H9 (cell line): Measurements from ENCODE around the gene FTO. TPM values are rescaled to one million over a fixed set of nuclear protein-coding genes. Genes with fewer than 3 reads are reported as not detected.
A peak's percentile ranks its signal among the peaks of the same experiment; 100 is the strongest.

Source experiments
- DNase-seq: peaks from one replicate; pipeline ENCODE4 v3.0.0-alpha.2; 2017
- H2AFZ ChIP-seq: one replicate; pipeline ENCODE4 v1.6.1; 2013; ENCODE audit warnings: mild to moderate bottlenecking, low read length, control low read depth, moderate library complexity
- H2AK5ac ChIP-seq: 2 replicates; pipeline ENCODE4 v1.6.1; 2013; ENCODE audit warnings: low read length, control low read depth, mixed read lengths; ENCODE audit not compliant: insufficient read length
- H2BK120ac ChIP-seq: one replicate; pipeline ENCODE4 v1.6.1; 2013; ENCODE audit warnings: low read depth, mild to moderate bottlenecking, low read length, control low read depth, inconsistent platforms; ENCODE audit not compliant: poor library complexity, severe bottlenecking
- H2BK12ac ChIP-seq: 2 replicates; pipeline ENCODE4 v1.6.1; 2013; ENCODE audit warnings: low read length, control low read depth, mixed read lengths, low read depth; ENCODE audit not compliant: insufficient read length
- H2BK15ac ChIP-seq: 2 replicates; pipeline ENCODE4 v1.6.1; 2013; ENCODE audit warnings: low read depth, low read length, control low read depth
- H2BK20ac ChIP-seq: one replicate; pipeline ENCODE4 v1.6.1; 2013; ENCODE audit warnings: low read depth, mild to moderate bottlenecking, low read length, control low read depth, inconsistent platforms; ENCODE audit not compliant: poor library complexity, severe bottlenecking
- H2BK5ac ChIP-seq: 2 replicates; pipeline ENCODE4 v1.6.1; 2013; ENCODE audit warnings: low read length, control low read depth, mixed read lengths; ENCODE audit not compliant: insufficient read length
- H3K14ac ChIP-seq: 2 replicates; pipeline ENCODE4 v1.6.1; 2013; ENCODE audit warnings: low read length, control low read depth; ENCODE audit not compliant: insufficient read depth
- H3K18ac ChIP-seq: 2 replicates; pipeline ENCODE4 v1.6.1; 2013; ENCODE audit warnings: low read depth, mild to moderate bottlenecking, mixed read lengths, low read length, control low read depth; ENCODE audit not compliant: insufficient read length
- H3K23ac ChIP-seq: 2 replicates; pipeline ENCODE4 v1.6.1; 2013; ENCODE audit warnings: low read length, control low read depth, mixed read lengths, low read depth; ENCODE audit not compliant: insufficient read length
- H3K23me2 ChIP-seq: 2 replicates; pipeline ENCODE4 v1.6.1; 2013; ENCODE audit warnings: low read depth, mild to moderate bottlenecking, mixed read lengths, low read length, control low read depth; ENCODE audit not compliant: insufficient read length, poor library complexity, severe bottlenecking
- H3K27ac ChIP-seq: 2 replicates; pipeline ENCODE4 v1.5.1; 2013; ENCODE audit warnings: low read length, control low read depth, mixed read lengths, low read depth; ENCODE audit not compliant: insufficient read length
- H3K27me3 ChIP-seq: 2 replicates; pipeline ENCODE4 v1.6.1; 2013; ENCODE audit warnings: low read length, control low read depth, inconsistent platforms; ENCODE audit not compliant: insufficient read depth
- H3K4ac ChIP-seq: 2 replicates; pipeline ENCODE4 v1.6.1; 2013; ENCODE audit warnings: low read depth, mild to moderate bottlenecking, control low read depth, inconsistent platforms, low read length, moderate library complexity
- H3K4me1 ChIP-seq: 2 replicates; pipeline ENCODE4 v1.6.1; 2013; ENCODE audit warnings: low read length, control low read depth, inconsistent platforms; ENCODE audit not compliant: insufficient read depth
- H3K4me2 ChIP-seq: 2 replicates; pipeline ENCODE4 v1.6.1; 2013; ENCODE audit warnings: low read length, control low read depth, mixed read lengths; ENCODE audit not compliant: insufficient read length, insufficient read depth
- H3K56ac ChIP-seq: 2 replicates; pipeline ENCODE4 v1.6.1; 2013; ENCODE audit warnings: low read depth, mild to moderate bottlenecking, mixed read lengths, low read length, control low read depth; ENCODE audit not compliant: insufficient read length
- H3K79me1 ChIP-seq: 2 replicates; pipeline ENCODE4 v1.6.1; 2013; ENCODE audit warnings: low read depth, mild to moderate bottlenecking, moderate library complexity, low read length, control low read depth, inconsistent platforms; ENCODE audit not compliant: insufficient read depth, poor library complexity, severe bottlenecking
- H3K79me2 ChIP-seq: 2 replicates; pipeline ENCODE4 v1.6.1; 2013; ENCODE audit warnings: low read length, control low read depth, inconsistent platforms; ENCODE audit not compliant: insufficient read depth
- H3K9ac ChIP-seq: 2 replicates; pipeline ENCODE4 v1.6.1; 2013; ENCODE audit warnings: low read length, control low read depth, mixed read lengths; ENCODE audit not compliant: insufficient read length; ENCODE audit errors: extremely low read depth
- H3K9me3 ChIP-seq: one replicate; pipeline ENCODE4 v1.6.1; 2013; ENCODE audit warnings: low read depth, low read length, inconsistent platforms; ENCODE audit not compliant: control insufficient read depth
- H3T11ph ChIP-seq: one replicate; pipeline ENCODE4 v1.6.1; 2013; ENCODE audit warnings: mild to moderate bottlenecking, low read length, control low read depth, inconsistent platforms
- H4K20me1 ChIP-seq: one replicate; pipeline ENCODE4 v1.6.1; 2013; ENCODE audit not compliant: control insufficient read depth, insufficient read length, insufficient read depth
- H4K5ac ChIP-seq: 2 replicates; pipeline ENCODE4 v1.6.1; 2013; ENCODE audit warnings: low read depth, mild to moderate bottlenecking, mixed read lengths, low read length, control low read depth; ENCODE audit not compliant: insufficient read length
- H4K8ac ChIP-seq: replicated peaks from 2 replicates; pipeline ENCODE4 v1.6.1; 2013; ENCODE audit warnings: low read length, control low read depth, mixed read lengths, low read depth; ENCODE audit not compliant: insufficient read length
- H4K91ac ChIP-seq: 2 replicates; pipeline ENCODE4 v1.6.1; 2013; ENCODE audit warnings: low read depth, mild to moderate bottlenecking, moderate library complexity, mixed read lengths, low read length, control low read depth; ENCODE audit not compliant: insufficient read length
- H3K27ac Mint-ChIP-seq, 3 experiments: 2 replicates in 2 of 3; 3 replicates in 1 of 3; pipeline ENCODE4 v1.8.0; 2020 to 2021; ENCODE audit warnings: mixed read lengths in 3 of 3, mild to moderate bottlenecking in 1 of 3, moderate library complexity in 1 of 3
- H3K27me3 Mint-ChIP-seq: 2 replicates; pipeline ENCODE4 v1.8.0; 2021; ENCODE audit warnings: low read depth, mild to moderate bottlenecking, moderate library complexity, mixed read lengths
- H3K36me3 Mint-ChIP-seq, 3 experiments: 2 replicates in 2 of 3; 3 replicates in 1 of 3; pipeline ENCODE4 v1.8.0; 2020 to 2021; ENCODE audit warnings: low read depth in 3 of 3, mixed read lengths in 3 of 3; ENCODE audit not compliant: insufficient read depth in 1 of 3
- H3K4me1 Mint-ChIP-seq, 2 experiments: 2 replicates each; pipeline ENCODE4 v1.8.0; 2020; ENCODE audit warnings: mixed read lengths in 2 of 2
- H3K4me3 Mint-ChIP-seq, 2 experiments: 2 replicates in 1 of 2; 3 replicates in 1 of 2; pipeline ENCODE4 v1.8.0; 2020 to 2021; ENCODE audit warnings: mild to moderate bottlenecking in 2 of 2, mixed read lengths in 2 of 2, moderate library complexity in 1 of 2
- H3K9me3 Mint-ChIP-seq, 2 experiments: 2 replicates in 1 of 2; 3 replicates in 1 of 2; pipeline ENCODE4 v1.8.0; 2020; ENCODE audit warnings: mild to moderate bottlenecking in 2 of 2, mixed read lengths in 2 of 2, moderate library complexity in 1 of 2
- CTCF ChIP-seq: fragments of 200-600 bp; sonication (generic); conservative IDR thresholded peaks from 3 replicates; pipeline ENCODE4 v1.8.0; 2021; ENCODE audit warnings: antibody characterized with exemption, mild to moderate bottlenecking
- WGBS: extraction: QIAGEN DNeasy Blood & Tissue Kit; methylation state at CpG from one replicate; pipeline ENCODE4 v1.1.7; 2013; ENCODE audit warnings: missing lambda C conversion rate, low lambda C conversion rate, mixed read lengths; ENCODE audit not compliant: insufficient read length; ENCODE audit errors: extremely low coverage; 5-methylcytosine and 5-hydroxymethylcytosine counted together
- total RNA-seq: library from RNA; stranded (reverse); gene quantifications from 2 replicates; pipeline ENCODE4 v1.2.1, GENCODE V29; 2021

The FTO gene
- total RNA-seq, 1 experiment from 2014 or later, result 67.9 TPM

GRCh38 chr16:53895433-53895832 lies 191.5 kb downstream of the FTO start:
- no peaks in the 10 kb centered on the region for H3K36me3 Mint-ChIP-seq
- no peaks in the 10 kb centered on the region for H3K27me3 Mint-ChIP-seq

More at GRCh38 chr16:53895433-53895832, 191.5 kb downstream of the FTO start:
- Histone ChIP-seq H3T11ph (no peak overlapping the region), H2BK20ac (no peak overlapping the region), H3K79me1 (no peaks in the 10 kb centered on the region), H3K23ac (no peak overlapping the region), H2BK5ac (no peak overlapping the region), H3K23me2 (no peaks in the 10 kb centered on the region), H3K4ac (no peak overlapping the region), H4K91ac (no peak overlapping the region), H2BK12ac (no peak overlapping the region), H3K27ac (no peak overlapping the region), H3K4me1 (no peaks in the 10 kb centered on the region), H4K20me1 (no peaks in the 10 kb centered on the region), H2AK5ac (no peak overlapping the region), H3K79me2 (no peaks in the 10 kb centered on the region), H3K9ac (peak overlapping the region; percentile 14), H2BK15ac (no peak overlapping the region), H3K9me3 (no peaks in the 10 kb centered on the region), H3K14ac (no peak overlapping the region), H4K8ac (no peak overlapping the region), H3K4me2 (no peak overlapping the region), H2AFZ (no peak overlapping the region), H4K5ac (no peak overlapping the region), H2BK120ac (no peak overlapping the region), H3K27me3 (no peaks in the 10 kb centered on the region), H3K18ac (no peak overlapping the region), H3K56ac (no peak overlapping the region)
- TF ChIP-seq CTCF, result no peak
- Mint-ChIP-seq H3K4me1 (peaks cover 3 to 5% of the 10 kb centered on the region in 2 experiments), H3K9me3 (no peaks in the 10 kb centered on the region), H3K4me3 (no peak overlapping the region), H3K27ac (no peak overlapping the region)
- WGBS, result no CpG with 5 or more reads among the region's 2 CpGs
- no peak for DNase-seq
